HepG2 (cell line): Measurements from ENCODE around the gene PPA2. TPM values are rescaled to one million over a fixed set of nuclear protein-coding genes. Genes with fewer than 3 reads are reported as not detected.

Experiments used
- ATF5 ChIP-seq: sonication (generic); formaldehyde crosslinking; IDR thresholded peaks from 2 replicates; pipeline ENCODE4 v1.4.0; 2020; ENCODE audit warnings: mild to moderate bottlenecking, low read depth, missing genetic modification reagents
- CREBL2 ChIP-seq: sonication (generic); formaldehyde crosslinking; IDR thresholded peaks from 2 replicates; pipeline ENCODE4 v1.8.1; 2023; ENCODE audit warnings: missing genetic modification reagents, mild to moderate bottlenecking, borderline replicate concordance
- GMEB2 ChIP-seq: IDR thresholded peaks from 2 replicates; pipeline ENCODE4 v1.6.1; 2016; ENCODE audit warnings: missing biosample characterization, missing genetic modification reagents, low read depth
- NONO ChIP-seq, 2 experiments: fragments of 450-650 bp in 1 of 2; sonication (generic) in 1 of 2; formaldehyde crosslinking in 1 of 2; IDR thresholded peaks in 1 of 2; conservative IDR thresholded peaks in 1 of 2; 2 replicates each; pipeline versions ENCODE4 v1.6.1 to v1.8.0; 2017 to 2022; ENCODE audit warnings: mild to moderate bottlenecking in 1 of 2, missing genetic modification reagents in 1 of 2, moderate library complexity in 1 of 2
- PBX3 ChIP-seq: sonication (generic); formaldehyde crosslinking; IDR thresholded peaks from 2 replicates; pipeline ENCODE4 v1.8.1; 2023; ENCODE audit warnings: missing genetic modification reagents, inconsistent platforms, borderline replicate concordance
- SP5 ChIP-seq: IDR thresholded peaks from 2 replicates; pipeline ENCODE4 v1.6.1; 2016; ENCODE audit warnings: low read depth, borderline replicate concordance
- TFE3 ChIP-seq: IDR thresholded peaks from 2 replicates; pipeline ENCODE4 v1.6.1; 2016
- ZNF124 ChIP-seq: sonication (generic); formaldehyde crosslinking; IDR thresholded peaks from 2 replicates; pipeline ENCODE4 v1.4.0; 2020; ENCODE audit warnings: missing genetic modification reagents
- ZNF318 ChIP-seq: sonication (generic); formaldehyde crosslinking; IDR thresholded peaks from 2 replicates; pipeline ENCODE4 v1.4.0; 2020; ENCODE audit warnings: mild to moderate bottlenecking, missing genetic modification reagents
- ZNF549 ChIP-seq: sonication (generic); formaldehyde crosslinking; IDR thresholded peaks from 2 replicates; pipeline ENCODE4 v1.5.0; 2020; ENCODE audit warnings: missing genetic modification reagents
- ZNF558 ChIP-seq: sonication (generic); formaldehyde crosslinking; IDR thresholded peaks from 2 replicates; pipeline ENCODE4 v1.9.0; 2022; ENCODE audit warnings: mild to moderate bottlenecking, missing genetic modification reagents, borderline replicate concordance
- ZNF841 ChIP-seq: sonication (generic); formaldehyde crosslinking; IDR thresholded peaks from 2 replicates; pipeline ENCODE4 v1.8.1; 2023; ENCODE audit warnings: missing genetic modification reagents, borderline replicate concordance
- ZNF879 ChIP-seq: sonication (generic); formaldehyde crosslinking; IDR thresholded peaks from 2 replicates; pipeline ENCODE4 v1.8.1; 2023; ENCODE audit warnings: missing genetic modification reagents
- ZSCAN9 ChIP-seq: IDR thresholded peaks from 2 replicates; pipeline ENCODE4 v1.6.1; 2016; ENCODE audit warnings: borderline replicate concordance
- polyA plus RNA-seq, 8 experiments: library from polyadenylated mRNA; depleted of rRNA in 3 of 8; stranded (reverse) in 7 of 8; unstranded in 1 of 8; fragments of >200 nt; fragmentation: Illumina TruSeq in 4 of 8; extraction: Trizol in 4 of 8; gene quantifications; 2 replicates each; pipeline versions ENCODE4 v1.2.1 to v1.2.3, GENCODE V29; 2011 to 2016; ENCODE audit warnings: low read depth in 4 of 8, missing spikeins in 1 of 8, mixed read lengths in 1 of 8; ENCODE audit not compliant: insufficient read depth in 1 of 8
- total RNA-seq, 5 experiments: library from RNA; depleted of rRNA; stranded (reverse); fragments of >200 nt; fragmentation: Illumina TruSeq; extraction: Trizol; gene quantifications; 2 replicates each; pipeline ENCODE4 v1.2.3, GENCODE V29; 2016; ENCODE audit warnings: low read depth in 1 of 5

PPA2 gene
- total and polyA plus RNA-seq, 2 of the 13 experiments (the other 11 are each of a cell fraction or from before 2014, with no cell fraction given), result 44.2 to 70.6 TPM

- TF ChIP-seq ZSCAN9 (CRISPR knock-in tag) (peak; percentile 44; the same call in 1 of the 2 replicates), PBX3 (CRISPR knock-in tag) (no peak), CREBL2 (no peak; the same call in 1 of the 2 replicates), ZNF841 (no peak), ZNF879 (CRISPR knock-in tag) (peak; percentile 90), SP5 (CRISPR knock-in tag) (no peak; the same call in 1 of the 2 replicates), GMEB2 (CRISPR knock-in tag) (peak; percentile 64; the same call in 1 of the 2 replicates), ATF5 (CRISPR knock-in tag) (0 out of 2 replicates have a peak, but pooled peaks have one; percentile 19), ZNF558 (no peak), NONO (IDR thresholded peaks at IDR 0.05) (no peak), NONO (CRISPR knock-in tag; conservative IDR thresholded peaks at IDR 0.05) (peak; percentile 94), ZNF549 (CRISPR knock-in tag) (0 out of 2 replicates have a peak, but pooled peaks have one; percentile 58), TFE3 (0 out of 2 replicates have a peak, but pooled peaks have one; percentile 56), ZNF318 (CRISPR knock-in tag) (no peak), ZNF124 (CRISPR knock-in tag) (no peak)
Observed at GRCh38 chr4:105473324-105474098, at the start of gene PPA2 (continued).
